ENCODE data around the gene HDGFL2.

The HDGFL2 gene

GRCh38 chr19:4519521-4520277 is 47.6 kb downstream of the HDGFL2 start:
- TF ChIP-seq, protein P1, sequence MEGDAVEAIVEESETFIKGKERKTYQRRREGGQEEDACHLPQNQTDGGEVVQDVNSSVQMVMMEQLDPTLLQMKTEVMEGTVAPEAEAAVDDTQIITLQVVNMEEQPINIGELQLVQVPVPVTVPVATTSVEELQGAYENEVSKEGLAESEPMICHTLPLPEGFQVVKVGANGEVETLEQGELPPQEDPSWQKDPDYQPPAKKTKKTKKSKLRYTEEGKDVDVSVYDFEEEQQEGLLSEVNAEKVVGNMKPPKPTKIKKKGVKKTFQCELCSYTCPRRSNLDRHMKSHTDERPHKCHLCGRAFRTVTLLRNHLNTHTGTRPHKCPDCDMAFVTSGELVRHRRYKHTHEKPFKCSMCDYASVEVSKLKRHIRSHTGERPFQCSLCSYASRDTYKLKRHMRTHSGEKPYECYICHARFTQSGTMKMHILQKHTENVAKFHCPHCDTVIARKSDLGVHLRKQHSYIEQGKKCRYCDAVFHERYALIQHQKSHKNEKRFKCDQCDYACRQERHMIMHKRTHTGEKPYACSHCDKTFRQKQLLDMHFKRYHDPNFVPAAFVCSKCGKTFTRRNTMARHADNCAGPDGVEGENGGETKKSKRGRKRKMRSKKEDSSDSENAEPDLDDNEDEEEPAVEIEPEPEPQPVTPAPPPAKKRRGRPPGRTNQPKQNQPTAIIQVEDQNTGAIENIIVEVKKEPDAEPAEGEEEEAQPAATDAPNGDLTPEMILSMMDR (conservative IDR thresholded peaks at IDR 0.05; ENCODE audit: low read depth, low read length), result no peak
- H2AFZ ChIP-seq (ENCODE audit: low read depth), result no peak overlapping the region
- peaks cover 76% of the 10 kb centered on the region for H3K27me3 ChIP-seq (ENCODE audit: insufficient read depth, low read depth)
- no peak overlapping the region for H3K27ac ChIP-seq
- no peak overlapping the region for H3K9ac ChIP-seq
- no peak overlapping the region for H3K4me3 ChIP-seq (IDR thresholded peaks at IDR 0.05; ENCODE audit: insufficient read depth, low read depth, low read length)
- no peaks in the 10 kb centered on the region for H4K20me1 ChIP-seq (ENCODE audit: insufficient read depth)
- H3K4me2 ChIP-seq, result no peak overlapping the region
- H3K79me2 ChIP-seq (ENCODE audit: insufficient read depth, low read depth), result no peaks in the 10 kb centered on the region
- H3K4me1 ChIP-seq (ENCODE audit: low read depth, poor library complexity, severe bottlenecking), result no peaks in the 10 kb centered on the region
- H3K36me3 ChIP-seq (ENCODE audit: insufficient read depth), result no peaks in the 10 kb centered on the region

DNA sequence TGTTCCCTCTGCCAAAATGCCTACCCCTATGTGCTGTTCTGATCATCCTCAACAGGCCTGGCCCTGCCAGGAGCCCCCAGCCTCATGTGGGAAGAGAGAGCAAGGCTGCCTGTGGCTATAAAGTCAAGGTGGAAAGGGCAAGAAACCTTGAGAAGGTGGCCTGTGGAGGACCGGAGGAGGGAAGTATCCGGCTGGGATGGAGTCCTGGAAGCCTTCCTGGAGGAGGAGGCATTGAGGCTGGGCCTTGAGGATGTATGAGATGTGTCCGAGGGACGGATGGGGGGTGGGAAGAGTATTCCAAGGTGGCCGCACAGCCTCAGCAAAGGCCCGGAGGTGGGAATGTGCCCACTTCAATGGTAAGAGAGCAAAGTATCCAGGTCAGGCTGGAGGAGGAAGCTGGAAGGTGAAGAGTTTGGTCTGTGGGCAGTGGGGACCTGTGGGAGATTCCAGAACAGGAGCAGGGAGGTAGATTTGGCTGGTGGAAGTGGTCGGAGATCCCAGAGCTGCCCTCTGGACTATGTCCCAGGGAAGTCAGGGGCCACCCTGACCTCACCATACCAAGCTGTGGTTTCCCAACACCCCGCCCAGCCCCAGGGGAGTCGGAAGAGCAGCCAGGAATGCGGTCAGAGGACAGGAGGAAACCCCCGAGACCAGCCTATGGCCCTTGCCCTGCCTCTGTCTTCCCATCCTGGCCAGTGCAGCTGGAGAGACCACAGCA is 49.2 kb downstream of the HDGFL2 start:
- Histone ChIP-seq H3K4me1 (ENCODE audit: low read depth, poor library complexity, severe bottlenecking) (no peaks in the 10 kb centered on the region), H3K9ac (no peak overlapping the region), H3K4me3 (IDR thresholded peaks at IDR 0.05; ENCODE audit: insufficient read depth, low read depth, low read length) (no peak overlapping the region), H4K20me1 (ENCODE audit: insufficient read depth) (no peaks in the 10 kb centered on the region), H3K27me3 (ENCODE audit: insufficient read depth, low read depth) (peaks cover 70% of the 10 kb centered on the region), H3K36me3 (ENCODE audit: insufficient read depth) (no peaks in the 10 kb centered on the region), H2AFZ (ENCODE audit: low read depth) (no peak overlapping the region), H3K79me2 (ENCODE audit: insufficient read depth, low read depth) (no peaks in the 10 kb centered on the region), H3K4me2 (no peak overlapping the region), H3K27ac (no peak overlapping the region)
- TF ChIP-seq, protein P1 (conservative IDR thresholded peaks at IDR 0.05; ENCODE audit: low read depth, low read length), result no peak

DNA sequence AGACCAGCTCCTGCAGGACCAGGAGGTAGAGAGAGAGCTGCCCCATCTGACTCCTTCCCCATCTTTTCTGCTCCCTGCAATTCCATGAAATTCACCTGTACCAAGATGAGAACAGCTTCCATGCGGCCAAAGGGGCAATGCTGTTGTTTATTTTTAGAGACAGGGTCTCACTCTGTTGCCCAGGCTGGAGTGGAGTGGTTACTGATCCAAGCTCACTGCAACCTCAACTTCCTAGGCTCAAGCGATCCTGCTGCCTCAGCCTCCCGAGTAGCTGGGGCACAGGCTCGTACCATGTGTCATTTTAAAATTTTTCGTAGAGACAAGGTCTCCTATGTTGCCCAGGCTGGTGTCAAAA is 49.8 kb downstream of the HDGFL2 start:
- TF ChIP-seq, protein P1 (conservative IDR thresholded peaks at IDR 0.05; ENCODE audit: low read depth, low read length), result no peak
- no peak overlapping the region for H3K4me2 ChIP-seq

GRCh38 chr19:4522291-4523002 is 50.4 kb downstream of the HDGFL2 start:
- Histone ChIP-seq H3K79me2 (ENCODE audit: insufficient read depth, low read depth) (no peaks in the 10 kb centered on the region), H3K4me3 (IDR thresholded peaks at IDR 0.05; ENCODE audit: insufficient read depth, low read depth, low read length) (no peak overlapping the region), H3K36me3 (ENCODE audit: insufficient read depth) (no peaks in the 10 kb centered on the region), H3K9ac (no peak overlapping the region), H3K27ac (no peak overlapping the region), H2AFZ (ENCODE audit: low read depth) (no peak overlapping the region), H3K4me2 (no peak overlapping the region), H4K20me1 (ENCODE audit: insufficient read depth) (no peaks in the 10 kb centered on the region), H3K27me3 (ENCODE audit: insufficient read depth, low read depth) (peaks cover 72% of the 10 kb centered on the region), H3K4me1 (ENCODE audit: low read depth, poor library complexity, severe bottlenecking) (no peaks in the 10 kb centered on the region)
- TF ChIP-seq, protein P1 (conservative IDR thresholded peaks at IDR 0.05; ENCODE audit: low read depth, low read length), result no peak

More for the DNA sequence above, 49.8 kb downstream of the HDGFL2 start:
- Histone ChIP-seq H3K4me1 (ENCODE audit: low read depth, poor library complexity, severe bottlenecking) (no peaks in the 10 kb centered on the region), H3K9ac (no peak overlapping the region), H3K4me3 (IDR thresholded peaks at IDR 0.05; ENCODE audit: insufficient read depth, low read depth, low read length) (no peak overlapping the region), H3K36me3 (ENCODE audit: insufficient read depth) (no peaks in the 10 kb centered on the region), H4K20me1 (ENCODE audit: insufficient read depth) (no peaks in the 10 kb centered on the region), H3K27ac (no peak overlapping the region), H3K27me3 (ENCODE audit: insufficient read depth, low read depth) (peaks cover 71% of the 10 kb centered on the region), H3K79me2 (ENCODE audit: insufficient read depth, low read depth) (no peaks in the 10 kb centered on the region), H2AFZ (ENCODE audit: low read depth) (no peak overlapping the region)
